ENCODE results near the gene TRMT2A.

Gene TRMT2A

GRCh38 chr22:20091690-20092476, 25.1 kb downstream of the TRMT2A start:
- peak overlapping the region; percentile 72 for H3K9ac ChIP-seq (ENCODE audit: low read depth, low read length, poor library complexity)
- H3K14ac ChIP-seq (ENCODE audit: low read length): no peak overlapping the region
- no peak overlapping the region for H2AK5ac ChIP-seq (ENCODE audit: low read depth, low read length)
- no peak overlapping the region for H2BK120ac ChIP-seq (ENCODE audit: low read depth, low read length)
- no peak overlapping the region for H2AFZ ChIP-seq (ENCODE audit: low read length)
- H2BK12ac ChIP-seq (ENCODE audit: low read length): no peak overlapping the region
- H3K9me3 ChIP-seq (replicated peaks in 1 of 2; ENCODE audit: control insufficient read depth in 2 of 2, insufficient read depth in 1 of 2, low read depth in 1 of 2, low read length in 2 of 2): peaks cover 1 to 10% of the 10 kb centered on the region in 2 donors
- no peak overlapping the region for H3K4me3 ChIP-seq (ENCODE audit: low read length in 2 of 2)
- H3K23ac ChIP-seq (ENCODE audit: low read depth, low read length, poor library complexity): peak overlapping the region; percentile 71
- no peak overlapping the region for H4K8ac ChIP-seq (ENCODE audit: low read depth, low read length)
- H4K91ac ChIP-seq (ENCODE audit: low read depth, low read length, poor library complexity): no peak overlapping the region
- no peak overlapping the region for H2BK5ac ChIP-seq (ENCODE audit: low read length)
- no peak for DNase-seq (ENCODE audit: low spot score)
- H2BK15ac ChIP-seq (ENCODE audit: low read length): no peak overlapping the region
- no peak overlapping the region for H3K18ac ChIP-seq (ENCODE audit: low read length)
- H3K4ac ChIP-seq (ENCODE audit: low read length): no peak overlapping the region
- H3K36me3 ChIP-seq (replicated peaks in 1 of 2; ENCODE audit: control insufficient read depth in 2 of 2, insufficient read depth in 2 of 2, low read length in 2 of 2): peaks cover 86 to 100% of the 10 kb centered on the region in 2 donors
- no peak overlapping the region for H3K4me2 ChIP-seq (ENCODE audit: insufficient read depth, low read length, poor library complexity, severe bottlenecking)
- no peaks in the 10 kb centered on the region for H3K4me1 ChIP-seq (ENCODE audit: control insufficient read depth in 2 of 2, insufficient read depth in 1 of 2, low read depth in 1 of 2, low read length in 2 of 2)
- no CpG with 5 or more reads among the region's 16 CpGs for WGBS, 2 donors (ENCODE audit: extremely low coverage in 2 of 2, insufficient read length in 2 of 2, insufficient replicate concordance in 1 of 2)
- peaks cover 34% of the 10 kb centered on the region for H3K79me1 ChIP-seq (ENCODE audit: low read depth, low read length)
- no peak overlapping the region for H3K27ac ChIP-seq (replicated peaks; ENCODE audit: low read length)
- no peaks in the 10 kb centered on the region for H3K27me3 ChIP-seq (ENCODE audit: control insufficient read depth in 3 of 3, insufficient read depth in 3 of 3, low read depth in 1 of 3, low read length in 3 of 3)

GRCh38 chr22:20090730-20091240, 26.2 kb downstream of the TRMT2A start:
- Histone ChIP-seq H3K18ac (ENCODE audit: low read length) (no peak overlapping the region), H2BK15ac (ENCODE audit: low read length) (no peak overlapping the region), H2BK12ac (ENCODE audit: low read length) (no peak overlapping the region), H4K91ac (ENCODE audit: low read depth, low read length, poor library complexity) (no peak overlapping the region), H3K4me2 (ENCODE audit: insufficient read depth, low read length, poor library complexity, severe bottlenecking) (no peak overlapping the region), H3K9ac (ENCODE audit: low read depth, low read length, poor library complexity) (no peak overlapping the region), H4K8ac (ENCODE audit: low read depth, low read length) (no peak overlapping the region), H3K4me3 (ENCODE audit: low read length in 2 of 2) (no peak overlapping the region), H3K79me1 (ENCODE audit: low read depth, low read length) (peaks cover 42% of the 10 kb centered on the region), H2BK120ac (ENCODE audit: low read depth, low read length) (no peak overlapping the region), H3K4ac (ENCODE audit: low read length) (no peak overlapping the region), H3K27ac (replicated peaks; ENCODE audit: low read length) (no peak overlapping the region), H3K4me1 (ENCODE audit: control insufficient read depth in 2 of 2, insufficient read depth in 1 of 2, low read depth in 1 of 2, low read length in 2 of 2) (no peaks in the 10 kb centered on the region), H3K36me3 (replicated peaks in 1 of 2; ENCODE audit: control insufficient read depth in 2 of 2, insufficient read depth in 2 of 2, low read length in 2 of 2) (peaks cover 90 to 100% of the 10 kb centered on the region in 2 donors), H3K23ac (ENCODE audit: low read depth, low read length, poor library complexity) (no peak overlapping the region), H3K9me3 (replicated peaks in 1 of 2; ENCODE audit: control insufficient read depth in 2 of 2, insufficient read depth in 1 of 2, low read depth in 1 of 2, low read length in 2 of 2) (no peaks in the 10 kb centered on the region), H3K27me3 (ENCODE audit: control insufficient read depth in 3 of 3, insufficient read depth in 3 of 3, low read depth in 1 of 3, low read length in 3 of 3) (no peaks in the 10 kb centered on the region), H2BK5ac (ENCODE audit: low read length) (no peak overlapping the region), H2AK5ac (ENCODE audit: low read depth, low read length) (no peak overlapping the region), H2AFZ (ENCODE audit: low read length) (no peak overlapping the region), H3K14ac (ENCODE audit: low read length) (no peak overlapping the region)
- no peak for DNase-seq (ENCODE audit: low spot score)
- WGBS, 2 donors (ENCODE audit: extremely low coverage in 2 of 2, insufficient read length in 2 of 2, insufficient replicate concordance in 1 of 2): no CpG with 5 or more reads among the region's 9 CpGs

DNA sequence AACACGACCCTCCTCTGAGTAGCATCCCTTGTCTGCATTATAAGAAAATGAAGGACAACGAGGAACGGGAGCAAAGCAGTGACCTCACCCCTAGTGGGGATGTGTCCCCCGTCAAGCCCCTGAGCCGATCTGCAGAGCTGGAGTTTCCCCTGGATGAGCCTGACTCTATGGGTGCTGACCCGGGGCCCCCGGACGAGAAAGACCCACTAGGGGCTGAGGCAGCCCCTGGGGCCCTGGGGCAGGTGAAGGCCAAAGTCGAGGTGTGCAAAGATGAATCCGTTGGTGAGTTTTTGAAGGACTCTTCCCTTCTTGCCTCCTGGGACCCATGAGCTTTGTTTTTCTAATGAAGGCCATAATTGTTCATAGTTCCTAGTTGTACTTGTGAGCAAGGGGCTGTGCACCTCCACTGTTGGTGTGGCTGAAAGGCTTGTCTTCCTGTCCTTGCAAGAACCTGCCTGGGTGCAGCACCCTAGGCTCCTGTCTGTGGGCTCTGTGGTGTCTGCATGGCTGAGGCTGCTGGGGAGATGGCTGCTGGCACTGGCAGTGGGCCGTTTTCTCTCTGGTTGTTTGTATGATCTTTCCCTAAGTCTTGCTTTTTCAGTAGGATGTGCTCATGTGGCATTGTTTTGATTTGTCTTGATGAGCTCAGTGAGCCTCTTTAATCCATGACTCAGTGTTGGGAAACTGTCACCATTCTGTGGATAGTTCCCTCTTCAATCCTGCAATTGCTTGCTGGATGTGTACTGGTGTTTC, 26.9 kb downstream of the TRMT2A start:
- Histone ChIP-seq H2BK15ac (ENCODE audit: low read length) (no peak overlapping the region), H3K79me1 (ENCODE audit: low read depth, low read length) (peaks cover 45% of the 10 kb centered on the region), H3K9me3 (replicated peaks in 1 of 2; ENCODE audit: control insufficient read depth in 2 of 2, insufficient read depth in 1 of 2, low read depth in 1 of 2, low read length in 2 of 2) (no peaks in the 10 kb centered on the region), H3K27me3 (ENCODE audit: control insufficient read depth in 3 of 3, insufficient read depth in 3 of 3, low read depth in 1 of 3, low read length in 3 of 3) (no peaks in the 10 kb centered on the region), H2BK5ac (ENCODE audit: low read length) (no peak overlapping the region), H3K27ac (replicated peaks; ENCODE audit: low read length) (no peak overlapping the region), H3K4me2 (ENCODE audit: insufficient read depth, low read length, poor library complexity, severe bottlenecking) (no peak overlapping the region), H3K4me1 (ENCODE audit: control insufficient read depth in 2 of 2, insufficient read depth in 1 of 2, low read depth in 1 of 2, low read length in 2 of 2) (no peaks in the 10 kb centered on the region), H3K18ac (ENCODE audit: low read length) (no peak overlapping the region), H2AK5ac (ENCODE audit: low read depth, low read length) (no peak overlapping the region), H2AFZ (ENCODE audit: low read length) (no peak overlapping the region), H3K36me3 (replicated peaks in 1 of 2; ENCODE audit: control insufficient read depth in 2 of 2, insufficient read depth in 2 of 2, low read length in 2 of 2) (peaks cover 87 to 100% of the 10 kb centered on the region in 2 donors), H4K8ac (ENCODE audit: low read depth, low read length) (no peak overlapping the region), H2BK12ac (ENCODE audit: low read length) (no peak overlapping the region), H3K4me3 (ENCODE audit: low read length in 2 of 2) (no peak overlapping the region), H4K91ac (ENCODE audit: low read depth, low read length, poor library complexity) (no peak overlapping the region), H3K9ac (ENCODE audit: low read depth, low read length, poor library complexity) (no peak overlapping the region), H2BK120ac (ENCODE audit: low read depth, low read length) (no peak overlapping the region), H3K4ac (ENCODE audit: low read length) (no peak overlapping the region), H3K14ac (ENCODE audit: low read length) (no peak overlapping the region), H3K23ac (ENCODE audit: low read depth, low read length, poor library complexity) (no peak overlapping the region)
- WGBS, 2 donors (ENCODE audit: extremely low coverage in 2 of 2, insufficient read length in 2 of 2, insufficient replicate concordance in 1 of 2): no CpG with 5 or more reads among the region's 11 CpGs
- DNase-seq (ENCODE audit: low spot score): no peak
